IMR-90 (cell line): ENCODE measurements around the gene CIDEC. TPM values are rescaled to one million over a fixed set of nuclear protein-coding genes. Genes with fewer than 3 reads are reported as not detected.

Source experiments
- ATAC-seq: fragments of 200-7000 bp; cut with Tn5 transposase; 2 replicates; pipeline ENCODE4 v1.9.1; 2020; ENCODE audit warnings: low read depth, mild to moderate bottlenecking, moderate library complexity
- BruUV-seq: library from RNA; stranded (reverse); fragments of 400-500 nt; replicated peaks from 2 replicates; lab custom pipeline; 2021; lab: Mats Ljungman, UMichigan
- CTCF ChIA-PET: fragments of 300-600 bp; formaldehyde crosslinking; extraction: SDS; loops from one replicate; lab custom pipeline; 2021; ENCODE audit warnings: antibody characterized with exemption; lab: Yijun Ruan, JAX
- POLR2A ChIA-PET: fragments of 300-600 bp; sonication (Branson Sonifier 250); formaldehyde crosslinking; loops from one replicate; lab custom pipeline; 2022; ENCODE audit warnings: antibody characterized with exemption; ENCODE audit not compliant: unreplicated experiment; lab: Charles Lee
- DNase-seq: peaks from one replicate; pipeline ENCODE4 v3.0.0; 2013
- H2AFZ ChIP-seq: replicated peaks from 2 replicates; pipeline ENCODE3; 2013; ENCODE audit warnings: low read length, mild to moderate bottlenecking; ENCODE audit not compliant: poor library complexity
- H2AK5ac ChIP-seq: 2 replicates; pipeline ENCODE4 v1.6.1; 2013; ENCODE audit warnings: low read depth, low read length, inconsistent platforms
- H2AK9ac ChIP-seq: replicated peaks from 2 replicates; pipeline ENCODE3; 2013; ENCODE audit warnings: mild to moderate bottlenecking, low read depth, low read length, moderate library complexity; ENCODE audit not compliant: poor library complexity
- H2BK120ac ChIP-seq: 2 replicates; pipeline ENCODE4 v1.6.1; 2013; ENCODE audit warnings: low read depth, low read length, inconsistent platforms
- H2BK15ac ChIP-seq: 3 replicates; pipeline ENCODE4 v1.6.1; 2013; ENCODE audit warnings: low read depth, low read length, inconsistent platforms
- H2BK20ac ChIP-seq: 2 replicates; pipeline ENCODE4 v1.6.1; 2013; ENCODE audit warnings: low read depth, mild to moderate bottlenecking, inconsistent platforms, low read length, moderate library complexity
- H2BK5ac ChIP-seq: 2 replicates; pipeline ENCODE4 v1.6.1; 2013; ENCODE audit warnings: mild to moderate bottlenecking, low read depth, low read length, inconsistent platforms; ENCODE audit not compliant: poor library complexity, severe bottlenecking
- H3K14ac ChIP-seq: replicated peaks from 2 replicates; pipeline ENCODE4 v1.6.1; 2013; ENCODE audit warnings: low read depth, low read length, inconsistent platforms
- H3K18ac ChIP-seq: 2 replicates; pipeline ENCODE4 v1.6.1; 2013; ENCODE audit warnings: low read depth, low read length, control low read depth
- H3K23ac ChIP-seq: 2 replicates; pipeline ENCODE4 v1.6.1; 2013; ENCODE audit warnings: low read depth, low read length, inconsistent platforms
- H3K27ac ChIP-seq: 2 replicates; pipeline ENCODE4 v1.5.1; 2013; ENCODE audit warnings: mild to moderate bottlenecking, control low read depth, low read length; ENCODE audit not compliant: insufficient read depth
- H3K27me3 ChIP-seq: 2 replicates; pipeline ENCODE4 v1.6.1; 2013; ENCODE audit warnings: low read length; ENCODE audit not compliant: control insufficient read depth, insufficient read depth
- H3K36me3 ChIP-seq: 2 replicates; pipeline ENCODE4 v1.6.1; 2013; ENCODE audit warnings: low read length, mixed read lengths; ENCODE audit not compliant: control insufficient read depth, insufficient read depth
- H3K4ac ChIP-seq: 2 replicates; pipeline ENCODE4 v1.6.1; 2013; ENCODE audit warnings: low read depth, low read length, inconsistent platforms
- H3K4me1 ChIP-seq: 2 replicates; pipeline ENCODE4 v1.6.1; 2013; ENCODE audit warnings: low read length, mixed read lengths; ENCODE audit not compliant: control insufficient read depth, insufficient read depth
- H3K4me2 ChIP-seq: 2 replicates; pipeline ENCODE4 v1.6.1; 2013; ENCODE audit warnings: low read depth, mild to moderate bottlenecking, control low read depth, low read length, moderate library complexity
- H3K4me3 ChIP-seq: 2 replicates; pipeline ENCODE4 v1.5.1; 2013; ENCODE audit warnings: low read depth, mild to moderate bottlenecking, control low read depth, low read length, moderate library complexity; ENCODE audit not compliant: insufficient read depth
- H3K56ac ChIP-seq: 2 replicates; pipeline ENCODE4 v1.6.1; 2013; ENCODE audit warnings: low read length, inconsistent platforms; ENCODE audit not compliant: insufficient read depth; ENCODE audit errors: extremely low read depth
- H3K79me1 ChIP-seq, 2 experiments: 2 replicates each; pipeline ENCODE4 v1.6.1; 2013; ENCODE audit warnings: low read length in 2 of 2, inconsistent platforms in 1 of 2, low read depth in 1 of 2
- H3K9ac ChIP-seq: 2 replicates; pipeline ENCODE4 v1.6.1; 2013; ENCODE audit warnings: low read depth, low read length, control low read depth
- H3K9me1 ChIP-seq: 2 replicates; pipeline ENCODE4 v1.6.1; 2013; ENCODE audit warnings: low read length, inconsistent platforms; ENCODE audit not compliant: insufficient read depth
- H3K9me3 ChIP-seq: 2 replicates; pipeline ENCODE4 v1.6.1; 2013; ENCODE audit warnings: low read length; ENCODE audit not compliant: control insufficient read depth, insufficient read depth
- H4K20me1 ChIP-seq: 2 replicates; pipeline ENCODE4 v1.6.1; 2013; ENCODE audit warnings: low read length, inconsistent platforms; ENCODE audit not compliant: insufficient read depth
- H4K5ac ChIP-seq: 2 replicates; pipeline ENCODE4 v1.6.1; 2013; ENCODE audit warnings: mild to moderate bottlenecking, low read depth, low read length, control low read depth
- H4K8ac ChIP-seq, 2 experiments: 2 replicates each; pipeline ENCODE4 v1.6.1; 2013; ENCODE audit warnings: low read depth in 2 of 2, low read length in 2 of 2, control low read depth in 1 of 2, inconsistent platforms in 1 of 2
- H4K91ac ChIP-seq: 2 replicates; pipeline ENCODE4 v1.6.1; 2013; ENCODE audit warnings: low read depth, low read length, inconsistent platforms; ENCODE audit not compliant: insufficient read depth
- BHLHE40 ChIP-seq: fragments of 150-350 bp; IDR thresholded peaks from 2 replicates; pipeline ENCODE4 v1.6.1; 2016; ENCODE audit warnings: mild to moderate bottlenecking, low read depth, low read length
- CHD1 ChIP-seq: IDR thresholded peaks from 2 replicates; pipeline ENCODE4 v1.6.1; 2012; ENCODE audit warnings: low read depth, low read length, improper control_type of control experiment
- MAFK ChIP-seq: IDR thresholded peaks from 2 replicates; pipeline ENCODE4 v1.6.1; 2012; ENCODE audit warnings: low read depth, low read length, improper control_type of control experiment
- MXI1 ChIP-seq: IDR thresholded peaks from 2 replicates; pipeline ENCODE4 v1.6.1; 2012; ENCODE audit warnings: low read depth, mild to moderate bottlenecking, low read length, moderate library complexity, borderline replicate concordance
- NFE2L2 ChIP-seq: fragments of 150-350 bp; IDR thresholded peaks from 2 replicates; pipeline ENCODE4 v1.6.1; 2016; ENCODE audit warnings: low read depth, mild to moderate bottlenecking, low read length
- RAD21 ChIP-seq: IDR thresholded peaks from 2 replicates; pipeline ENCODE4 v1.6.1; 2012; ENCODE audit warnings: low read length, improper control_type of control experiment
- RCOR1 ChIP-seq: IDR thresholded peaks from 2 replicates; pipeline ENCODE4 v1.6.1; 2012; ENCODE audit warnings: mild to moderate bottlenecking, low read length, improper control_type of control experiment; ENCODE audit not compliant: insufficient replicate concordance
- dilution Hi-C: fragments of 300-500 bp; cut with HindIII; formaldehyde crosslinking; loops from one replicate; pipeline ENCODE4 v1.14.3; 2018; ENCODE audit warnings: low sequenced_read_pairs; ENCODE audit not compliant: unreplicated experiment
- in situ Hi-C: fragments of 300-500 bp; cut with MboI; formaldehyde crosslinking; loops from 3 replicates; pipeline ENCODE4 v1.14.3; 2019; ENCODE audit warnings: low sequenced_read_pairs, inconsistent platforms, mixed read lengths
- intact Hi-C: fragments of 100-400 bp; cut with micrococcal nuclease; formaldehyde crosslinking; loops from 2 replicates; pipeline ENCODE4 v1.10.0; 2022
- polyA plus RNA-seq, 3 experiments: library from polyadenylated mRNA; depleted of rRNA; stranded (reverse); fragments of >200 nt; gene quantifications; 2 replicates each; pipeline ENCODE4 v1.2.3, GENCODE V29; 2012; ENCODE audit warnings: low replicate concordance in 1 of 3
- total RNA-seq: library from RNA; depleted of rRNA; stranded (reverse); fragments of >200 nt; gene quantifications from 2 replicates; pipeline ENCODE4 v1.2.3, GENCODE V29; 2012

Gene CIDEC
- total and polyA plus RNA-seq, 2 of the 4 experiments (the other 2 are of a cell fraction): 0.09 TPM; not detected in 1

GRCh38 chr3:9886328-9886727 lies 6.3 kb upstream of the CIDEC start:
- intact Hi-C loops: no loop called here
- Histone ChIP-seq H3K9ac (no peak overlapping the region), H2BK15ac (no peak overlapping the region), H4K20me1 (no peaks in the 10 kb centered on the region), H3K27ac (no peak overlapping the region), H2BK20ac (no peak overlapping the region), H4K8ac (no peak overlapping the region), H4K5ac (no peak overlapping the region), H3K27me3 (no peaks in the 10 kb centered on the region), H2BK5ac (no peak overlapping the region), H3K79me1 (peaks cover 0 to 8% of the 10 kb centered on the region in 2 experiments; a peak in 2 of 4 replicates), H3K4me2 (no peak overlapping the region), H3K9me1 (no peaks in the 10 kb centered on the region), H3K4ac (no peak overlapping the region), H3K9me3 (no peaks in the 10 kb centered on the region), H2AFZ (no peak overlapping the region), H3K56ac (no peak overlapping the region), H2BK120ac (no peak overlapping the region), H2AK5ac (no peak overlapping the region), H2AK9ac (no peak overlapping the region), H3K14ac (no peak overlapping the region), H3K23ac (no peak overlapping the region), H3K4me1 (peaks cover 6% of the 10 kb centered on the region), H3K4me3 (no peak overlapping the region), H3K36me3 (no peaks in the 10 kb centered on the region), H4K91ac (no peak overlapping the region; the same call in 1 of the 2 replicates), H3K18ac (no peak overlapping the region)
- no TSS peak for BruUV-seq
- ChIA-PET CTCF (no interaction called here), POLR2A (no interaction called here)
- in situ Hi-C loops: no loop called here
- dilution Hi-C loops: no loop called here
- ATAC-seq (no peak), DNase-seq (no peak)
- no peak for TF ChIP-seq NFE2L2
- TF ChIP-seq RCOR1: no peak
- no peak for TF ChIP-seq MAFK
- TF ChIP-seq RAD21: no peak
- no peak for TF ChIP-seq MXI1
- TF ChIP-seq BHLHE40: no peak
- TF ChIP-seq CHD1: no peak
